H1 (cell line): ENCODE results near the gene CRYBG1. TPM values are rescaled to one million over a fixed set of nuclear protein-coding genes. Genes with fewer than 3 reads are reported as not detected.

Experiments used
- CTCF ChIA-PET: fragments of 300-600 bp; sonication (Branson Sonifier 250); formaldehyde crosslinking; loops from one replicate; lab custom pipeline; 2021; ENCODE audit not compliant: partially characterized antibody; lab: Charles Lee
- POLR2A ChIA-PET: fragments of 300-600 bp; sonication (Branson Sonifier 250); formaldehyde crosslinking; loops from one replicate; lab custom pipeline; 2021; ENCODE audit warnings: inconsistent platforms; ENCODE audit not compliant: partially characterized antibody; lab: Charles Lee
- DNase-seq, 2 experiments: peaks; one replicate each; pipeline versions ENCODE4 v3.0.0 to v3.0.0-alpha.2; 2010 to 2022; ENCODE audit warnings: low spot score in 2 of 2, low read depth in 1 of 2, mixed read lengths in 1 of 2
- FAIRE-seq: peaks from 2 replicates; lab custom pipeline; 2011; peaks lifted over from hg19 to GRCh38; lab: Jason Lieb, UNC
- H2AFZ ChIP-seq: 2 replicates; pipeline ENCODE4 v1.8.1; 2012; ENCODE audit warnings: low read length, inconsistent platforms
- H2AK5ac ChIP-seq: 2 replicates; pipeline ENCODE4 v1.6.1; 2013; ENCODE audit warnings: low read depth, low read length
- H2BK120ac ChIP-seq: replicated peaks from 2 replicates; pipeline ENCODE3; 2013; ENCODE audit warnings: low read depth, low read length, inconsistent platforms
- H2BK12ac ChIP-seq: 2 replicates; pipeline ENCODE4 v1.6.1; 2013; ENCODE audit warnings: low read depth, low read length
- H2BK15ac ChIP-seq: 2 replicates; pipeline ENCODE4 v1.6.1; 2013; ENCODE audit warnings: low read length
- H2BK20ac ChIP-seq: 2 replicates; pipeline ENCODE4 v1.6.1; 2013; ENCODE audit warnings: low read length
- H2BK5ac ChIP-seq: 2 replicates; pipeline ENCODE4 v1.6.1; 2013; ENCODE audit warnings: low read depth, low read length
- H3K14ac ChIP-seq: 2 replicates; pipeline ENCODE4 v1.6.1; 2013; ENCODE audit warnings: inconsistent platforms; ENCODE audit not compliant: insufficient read length
- H3K18ac ChIP-seq: 2 replicates; pipeline ENCODE4 v1.6.1; 2013; ENCODE audit warnings: low read length; ENCODE audit errors: extremely low read depth
- H3K23ac ChIP-seq: 2 replicates; pipeline ENCODE4 v1.6.1; 2013; ENCODE audit warnings: inconsistent platforms; ENCODE audit not compliant: insufficient read length
- H3K23me2 ChIP-seq: 2 replicates; pipeline ENCODE4 v1.6.1; 2013; ENCODE audit warnings: low read depth, low read length
- H3K27ac ChIP-seq: 2 replicates; pipeline ENCODE4 v1.6.1; 2011; ENCODE audit warnings: low read depth, low read length, inconsistent platforms
- H3K27me3 ChIP-seq, 4 experiments: replicated peaks in 1 of 4; 1 replicate in 1 of 4; 2 replicates in 3 of 4; pipeline versions ENCODE4 v1.6.1 to v1.8.1; 2011 to 2013; ENCODE audit warnings: low read length in 3 of 4, mild to moderate bottlenecking in 3 of 4, inconsistent platforms in 2 of 4, mixed read lengths in 2 of 4, moderate library complexity in 1 of 4; ENCODE audit not compliant: control insufficient read depth in 3 of 4, insufficient read depth in 3 of 4; ENCODE audit errors: extremely low read depth in 1 of 4
- H3K36me3 ChIP-seq, 4 experiments: 2 replicates each; pipeline versions ENCODE4 v1.6.1 to v1.8.1; 2011 to 2013; ENCODE audit warnings: mild to moderate bottlenecking in 4 of 4, low read length in 3 of 4, moderate library complexity in 2 of 4, control low read depth in 1 of 4, inconsistent platforms in 1 of 4; ENCODE audit not compliant: insufficient read depth in 4 of 4, control insufficient read depth in 2 of 4
- H3K4ac ChIP-seq: replicated peaks from 2 replicates; pipeline ENCODE3; 2013; ENCODE audit warnings: low read length, low read depth, mixed read lengths, inconsistent platforms; ENCODE audit not compliant: insufficient read length
- H3K4me1 ChIP-seq, 4 experiments: replicated peaks in 1 of 4; 1 replicate in 1 of 4; 2 replicates in 3 of 4; pipeline versions ENCODE4 v1.6.1 to v1.8.1; 2011 to 2013; ENCODE audit warnings: low read length in 3 of 4, inconsistent platforms in 2 of 4, mixed read lengths in 1 of 4; ENCODE audit not compliant: insufficient read depth in 4 of 4, control insufficient read depth in 3 of 4
- H3K4me2 ChIP-seq, 2 experiments: 2 replicates each; pipeline versions ENCODE4 v1.6.1 to v1.8.1; 2011 to 2013; ENCODE audit warnings: low read depth in 2 of 2, low read length in 2 of 2, control low read depth in 1 of 2, inconsistent platforms in 1 of 2, mild to moderate bottlenecking in 1 of 2; ENCODE audit not compliant: insufficient read depth in 1 of 2
- H3K4me3 ChIP-seq, 4 experiments: fragments of 200-600, 300-600 bp in 1 of 4; sonication (generic), shearing (Covaris generic), sonication (Bioruptor Twin) in 1 of 4; 2 replicates each; pipeline versions ENCODE4 v1.5.1 to v1.8.1; 2011 to 2016; ENCODE audit warnings: low read length in 4 of 4, low read depth in 3 of 4, control low read depth in 2 of 4, inconsistent platforms in 2 of 4, mild to moderate bottlenecking in 2 of 4, mixed read lengths in 1 of 4, moderate library complexity in 1 of 4; ENCODE audit not compliant: insufficient read depth in 2 of 4; ENCODE audit errors: extremely low read depth in 1 of 4
- H3K56ac ChIP-seq: replicated peaks from 2 replicates; pipeline ENCODE3; 2013; ENCODE audit warnings: low read depth, mild to moderate bottlenecking, mixed read lengths, low read length, inconsistent platforms; ENCODE audit not compliant: insufficient read length
- H3K79me1 ChIP-seq: 2 replicates; pipeline ENCODE4 v1.6.1; 2013; ENCODE audit warnings: low read depth, low read length, control low read depth
- H3K79me2 ChIP-seq, 2 experiments: 2 replicates each; pipeline versions ENCODE4 v1.6.1 to v1.8.1; 2012 to 2013; ENCODE audit warnings: low read length in 2 of 2, mild to moderate bottlenecking in 2 of 2, inconsistent platforms in 1 of 2; ENCODE audit not compliant: insufficient read depth in 2 of 2, control insufficient read depth in 1 of 2
- H3K9ac ChIP-seq, 4 experiments: replicated peaks in 1 of 4; 1 replicate in 1 of 4; 2 replicates in 3 of 4; pipeline versions ENCODE4 v1.6.1 to v1.8.1; 2011 to 2013; ENCODE audit warnings: low read depth in 3 of 4, low read length in 3 of 4, control low read depth in 2 of 4, mild to moderate bottlenecking in 2 of 4, moderate library complexity in 2 of 4, inconsistent platforms in 1 of 4; ENCODE audit errors: extremely low read depth in 1 of 4
- H3K9me3 ChIP-seq, 2 experiments: 2 replicates each; pipeline versions ENCODE4 v1.6.1 to v1.8.1; 2012 to 2013; ENCODE audit warnings: mild to moderate bottlenecking in 2 of 2, moderate library complexity in 2 of 2, control low read depth in 1 of 2, inconsistent platforms in 1 of 2, low read depth in 1 of 2, low read length in 1 of 2, mixed read lengths in 1 of 2; ENCODE audit not compliant: insufficient read depth in 2 of 2
- H4K20me1 ChIP-seq, 2 experiments: replicated peaks in 1 of 2; 2 replicates each; pipeline versions ENCODE3 to v1.8.1; 2011 to 2013; ENCODE audit warnings: inconsistent platforms in 2 of 2, low read length in 2 of 2, mild to moderate bottlenecking in 1 of 2; ENCODE audit not compliant: insufficient read depth in 2 of 2, control insufficient read depth in 1 of 2
- H4K5ac ChIP-seq: 2 replicates; pipeline ENCODE4 v1.6.1; 2013; ENCODE audit warnings: low read length, low read depth, mixed read lengths, inconsistent platforms; ENCODE audit not compliant: insufficient read length
- H4K8ac ChIP-seq: 2 replicates; pipeline ENCODE4 v1.8.0; 2013; ENCODE audit warnings: mild to moderate bottlenecking, moderate library complexity, low read length, inconsistent platforms; ENCODE audit not compliant: insufficient read depth; ENCODE audit errors: extremely low read depth
- H4K91ac ChIP-seq: replicated peaks from 2 replicates; pipeline ENCODE3; 2013; ENCODE audit warnings: low read length, mixed read lengths, inconsistent platforms; ENCODE audit not compliant: insufficient read length
- CHD2 ChIP-seq: IDR thresholded peaks from 2 replicates; pipeline ENCODE4 v1.6.1; 2012; ENCODE audit warnings: low read length, improper control_type of control experiment
- CTBP2 ChIP-seq: IDR thresholded peaks from 2 replicates; pipeline ENCODE4 v1.7.0; 2011; ENCODE audit warnings: borderline replicate concordance, mild to moderate bottlenecking, moderate library complexity, mixed read lengths, low read length; ENCODE audit not compliant: insufficient read depth, insufficient read length
- HDAC2 ChIP-seq, 2 experiments: fragments of 300-600 bp in 1 of 2; sonication (generic) in 1 of 2; IDR thresholded peaks; 2 replicates each; pipeline ENCODE4 v1.6.1; 2011 to 2012; ENCODE audit warnings: low read depth in 2 of 2, low read length in 2 of 2, mild to moderate bottlenecking in 2 of 2, moderate library complexity in 2 of 2, borderline replicate concordance in 1 of 2, inconsistent platforms in 1 of 2
- KDM1A ChIP-seq: fragments of 200-600, 300-600 bp; sonication (generic); IDR thresholded peaks from 2 replicates; pipeline ENCODE4 v1.7.1; 2016; ENCODE audit warnings: mild to moderate bottlenecking, low read length, borderline replicate concordance
- KDM5A ChIP-seq: fragments of 200-600 bp; IDR thresholded peaks from 2 replicates; pipeline ENCODE4 v1.7.1; 2012; ENCODE audit warnings: mild to moderate bottlenecking, low read length, inconsistent platforms, mixed read lengths
- WGBS, 2 experiments: shearing (Covaris generic) in 1 of 2; methylation state at CpG; one replicate each; pipeline versions ENCODE4 v1.1.6 to v1.1.7; 2013 to 2015; ENCODE audit warnings: low lambda C conversion rate in 2 of 2, mixed read lengths in 2 of 2, inconsistent platforms in 1 of 2, low coverage in 1 of 2, missing lambda C conversion rate in 1 of 2; ENCODE audit not compliant: insufficient replicate concordance in 2 of 2, insufficient coverage in 1 of 2, insufficient read length in 1 of 2; ENCODE audit errors: extremely low coverage in 1 of 2, missing lambda C conversion rate in 1 of 2; 5-methylcytosine and 5-hydroxymethylcytosine counted together
- polyA plus RNA-seq, 7 experiments: library from polyadenylated mRNA; depleted of rRNA in 3 of 7; stranded (reverse) in 5 of 7; unstranded in 2 of 7; fragments of >200 nt in 5 of 7; fragments of 200-250 nt in 2 of 7; gene quantifications; 1 replicate in 5 of 7; 2 replicates in 1 of 7; 4 replicates in 1 of 7; pipeline versions ENCODE4 v1.2.1 to v1.2.3, GENCODE V29; 2011 to 2013; ENCODE audit warnings: missing spikeins in 2 of 7, mixed read lengths in 2 of 7
- total RNA-seq: library from RNA; stranded (reverse); fragmentation: NEBNext Ultra II Directional; extraction: Animal tissue kit (Norgen Biotek cat#: 25700); gene quantifications from 2 replicates; pipeline ENCODE4 v1.2.1, GENCODE V29; 2021
- TF ChIP-seq, protein P1 (sequence below): IDR thresholded peaks from 2 replicates; pipeline ENCODE4 v1.6.1; 2012; ENCODE audit warnings: inconsistent platforms

The CRYBG1 gene
- total and polyA plus RNA-seq, 2 of the 8 experiments (the other 6 are each of a cell fraction or from before 2014, with no cell fraction given): 2.2 to 11.6 TPM

DNA sequence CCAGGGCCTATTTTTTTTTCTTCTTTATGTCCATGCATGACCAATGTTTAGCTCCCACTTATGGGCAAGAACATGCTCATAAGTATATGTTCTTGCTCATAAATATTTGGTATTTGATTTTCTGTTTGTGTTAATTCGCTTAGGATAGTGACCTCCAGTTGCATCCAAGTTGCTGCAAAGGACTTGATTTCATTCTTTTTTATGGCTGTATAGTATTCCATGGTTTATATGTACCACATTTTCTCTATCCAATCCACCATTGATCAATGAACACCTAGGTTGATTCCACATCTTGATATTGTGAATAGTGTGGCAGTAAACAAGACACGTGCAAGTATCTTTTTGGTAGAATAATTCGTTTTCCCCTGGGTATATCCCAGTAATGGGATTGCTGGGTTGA lies 190.6 kb downstream of the CRYBG1 start:
- POLR2A ChIA-PET: no interaction called here
- H3K4me3 ChIP-seq: no peak overlapping the region
- H3K27me3 ChIP-seq: no peaks in the 10 kb centered on the region
- no peak overlapping the region for H2BK20ac ChIP-seq
- H3K56ac ChIP-seq: no peak overlapping the region
- WGBS, 2 experiments: 90% methylated on average over 3 of the region's 3 CpGs; no CpG with 5 or more reads in 1 of the 2 experiments
- H2BK15ac ChIP-seq: no peak overlapping the region
- no peaks in the 10 kb centered on the region for H3K9me3 ChIP-seq
- H3K4ac ChIP-seq: no peak overlapping the region
- H3K4me2 ChIP-seq: no peak overlapping the region
- no peaks in the 10 kb centered on the region for H3K79me1 ChIP-seq
- H2AFZ ChIP-seq: no peak overlapping the region
- 0 out of 8 replicates have a peak, but pooled peaks cover 0 to 2% (median 0%) of the 10 kb centered on the region in 4 experiments for H3K36me3 ChIP-seq
- no peak overlapping the region for H3K23ac ChIP-seq
- FAIRE-seq (no peak), DNase-seq (no peak)
- H3K18ac ChIP-seq: no peak overlapping the region
- no peaks in the 10 kb centered on the region for H4K20me1 ChIP-seq
- H2BK12ac ChIP-seq: no peak overlapping the region
- CTCF ChIA-PET: interaction anchor here (0.9 to 1.0 kb wide), 2 partner anchors 16 to 26 kb away, joined by 3 read pairs; no protein-coding TSS in a partner anchor
- H3K14ac ChIP-seq: no peak overlapping the region
- H4K8ac ChIP-seq: no peak overlapping the region
- H4K91ac ChIP-seq: no peak overlapping the region
- H3K23me2 ChIP-seq: no peaks in the 10 kb centered on the region
- no peak overlapping the region for H2BK5ac ChIP-seq
- no peak overlapping the region for H4K5ac ChIP-seq
- no peak overlapping the region for H2AK5ac ChIP-seq
- peaks cover 0 to 4% (median 3%) of the 10 kb centered on the region in 4 experiments; a peak in 3 of 7 replicates for H3K4me1 ChIP-seq
- no peak overlapping the region for H3K27ac ChIP-seq
- no peaks in the 10 kb centered on the region for H3K79me2 ChIP-seq
- TF ChIP-seq HDAC2 (IDR thresholded peaks at IDR 0.05; ENCODE audit: borderline replicate concordance in 1 of 2, low read depth in 2 of 2, low read length in 2 of 2) (no peak), KDM5A (no peak), CTBP2 (no peak), KDM1A (peak; percentile 51; the same call in 1 of the 2 replicates), CHD2 (no peak)
- TF ChIP-seq, protein P1, sequence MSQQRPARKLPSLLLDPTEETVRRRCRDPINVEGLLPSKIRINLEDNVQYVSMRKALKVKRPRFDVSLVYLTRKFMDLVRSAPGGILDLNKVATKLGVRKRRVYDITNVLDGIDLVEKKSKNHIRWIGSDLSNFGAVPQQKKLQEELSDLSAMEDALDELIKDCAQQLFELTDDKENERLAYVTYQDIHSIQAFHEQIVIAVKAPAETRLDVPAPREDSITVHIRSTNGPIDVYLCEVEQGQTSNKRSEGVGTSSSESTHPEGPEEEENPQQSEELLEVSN: no peak
- H2BK120ac ChIP-seq: no peak overlapping the region
- no peak overlapping the region for H3K9ac ChIP-seq
